ENCODE measurements around the gene USP30.

The USP30 gene

GRCh38 chr12:109112720-109113465 is 60.5 kb downstream of the USP30 start:
- Histone ChIP-seq H3K4me3 (replicated peaks; ENCODE audit: low read depth, low read length) (no peak overlapping the region), H3K36me3 (ENCODE audit: control insufficient read depth, insufficient read depth, low read length) (no peaks in the 10 kb centered on the region; the same call in none of the 2 replicates), H3K27me3 (replicated peaks; ENCODE audit: control insufficient read depth, insufficient read depth, low read length) (no peaks in the 10 kb centered on the region)
- TF ChIP-seq, protein P1, sequence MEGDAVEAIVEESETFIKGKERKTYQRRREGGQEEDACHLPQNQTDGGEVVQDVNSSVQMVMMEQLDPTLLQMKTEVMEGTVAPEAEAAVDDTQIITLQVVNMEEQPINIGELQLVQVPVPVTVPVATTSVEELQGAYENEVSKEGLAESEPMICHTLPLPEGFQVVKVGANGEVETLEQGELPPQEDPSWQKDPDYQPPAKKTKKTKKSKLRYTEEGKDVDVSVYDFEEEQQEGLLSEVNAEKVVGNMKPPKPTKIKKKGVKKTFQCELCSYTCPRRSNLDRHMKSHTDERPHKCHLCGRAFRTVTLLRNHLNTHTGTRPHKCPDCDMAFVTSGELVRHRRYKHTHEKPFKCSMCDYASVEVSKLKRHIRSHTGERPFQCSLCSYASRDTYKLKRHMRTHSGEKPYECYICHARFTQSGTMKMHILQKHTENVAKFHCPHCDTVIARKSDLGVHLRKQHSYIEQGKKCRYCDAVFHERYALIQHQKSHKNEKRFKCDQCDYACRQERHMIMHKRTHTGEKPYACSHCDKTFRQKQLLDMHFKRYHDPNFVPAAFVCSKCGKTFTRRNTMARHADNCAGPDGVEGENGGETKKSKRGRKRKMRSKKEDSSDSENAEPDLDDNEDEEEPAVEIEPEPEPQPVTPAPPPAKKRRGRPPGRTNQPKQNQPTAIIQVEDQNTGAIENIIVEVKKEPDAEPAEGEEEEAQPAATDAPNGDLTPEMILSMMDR (IDR thresholded peaks at IDR 0.05; ENCODE audit: insufficient read depth, low read length, poor library complexity, severe bottlenecking) = no peak
- no peak for DNase-seq (ENCODE audit: extremely low read depth, insufficient read length)

GRCh38 chr12:109113661-109114321 is 61.4 kb downstream of the USP30 start:
- no peaks in the 10 kb centered on the region for H3K27me3 ChIP-seq (replicated peaks; ENCODE audit: control insufficient read depth, insufficient read depth, low read length)
- no peak overlapping the region for H3K4me3 ChIP-seq (replicated peaks; ENCODE audit: low read depth, low read length)
- TF ChIP-seq, protein P1 (IDR thresholded peaks at IDR 0.05; ENCODE audit: insufficient read depth, low read length, poor library complexity, severe bottlenecking) = no peak
- no peaks in the 10 kb centered on the region; the same call in none of the 2 replicates for H3K36me3 ChIP-seq (ENCODE audit: control insufficient read depth, insufficient read depth, low read length)
- DNase-seq (ENCODE audit: extremely low read depth, insufficient read length) = no peak

GRCh38 chr12:109114644-109115043 is 62.3 kb downstream of the USP30 start:
- no peaks in the 10 kb centered on the region; the same call in 1 of the 2 replicates for H3K36me3 ChIP-seq (ENCODE audit: control insufficient read depth, insufficient read depth, low read length)
- no peak for DNase-seq (ENCODE audit: extremely low read depth, insufficient read length)
- H3K27me3 ChIP-seq (replicated peaks; ENCODE audit: control insufficient read depth, insufficient read depth, low read length) = no peaks in the 10 kb centered on the region
- TF ChIP-seq, protein P1 (IDR thresholded peaks at IDR 0.05; ENCODE audit: insufficient read depth, low read length, poor library complexity, severe bottlenecking) = no peak
- H3K4me3 ChIP-seq (replicated peaks; ENCODE audit: low read depth, low read length) = no peak overlapping the region

DNA sequence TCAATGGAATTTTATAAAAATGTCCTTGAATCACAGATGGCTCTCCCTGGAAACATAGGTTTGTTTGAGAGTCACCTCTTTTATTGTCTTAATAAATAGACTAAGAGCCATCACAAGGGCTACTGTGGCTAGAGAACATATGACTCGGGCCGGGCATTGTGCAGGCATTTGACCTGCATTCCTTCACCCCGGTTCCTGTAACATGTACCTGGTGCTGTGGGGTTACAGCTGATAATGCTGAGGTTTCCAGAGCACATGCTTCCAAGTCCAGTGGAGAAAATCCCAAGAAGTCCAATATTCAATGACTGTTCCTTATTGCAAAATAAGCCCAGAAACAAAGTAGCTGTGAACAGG is 63.0 kb downstream of the USP30 start:
- no peak for DNase-seq (ENCODE audit: extremely low read depth, insufficient read length)

GRCh38 chr12:109115758-109116610 is 63.6 kb downstream of the USP30 start, which contains the start of gene ACACB:
ACACB (plus strand) TSS chr12:109116587; CDS start chr12:109139406, 22,819 bp downstream.
- TF ChIP-seq, protein P1 (IDR thresholded peaks at IDR 0.05; ENCODE audit: insufficient read depth, low read length, poor library complexity, severe bottlenecking) = no peak

More for the DNA sequence above, 63.0 kb downstream of the USP30 start:
- Histone ChIP-seq H3K36me3 (ENCODE audit: control insufficient read depth, insufficient read depth, low read length) (no peaks in the 10 kb centered on the region), H3K4me3 (replicated peaks; ENCODE audit: low read depth, low read length) (no peak overlapping the region), H3K27me3 (replicated peaks; ENCODE audit: control insufficient read depth, insufficient read depth, low read length) (no peaks in the 10 kb centered on the region)
- TF ChIP-seq, protein P1 (IDR thresholded peaks at IDR 0.05; ENCODE audit: insufficient read depth, low read length, poor library complexity, severe bottlenecking) = no peak

More at GRCh38 chr12:109115758-109116610, 63.6 kb downstream of the USP30 start, which contains the start of gene ACACB:
- Histone ChIP-seq H3K27me3 (replicated peaks; ENCODE audit: control insufficient read depth, insufficient read depth, low read length) (no peaks in the 10 kb centered on the region), H3K36me3 (ENCODE audit: control insufficient read depth, insufficient read depth, low read length) (no peaks in the 10 kb centered on the region), H3K4me3 (replicated peaks; ENCODE audit: low read depth, low read length) (no peak within 1 kb of the TSS)
- no peak for DNase-seq (ENCODE audit: extremely low read depth, insufficient read length)
